ENCODE results near the gene PRLHR.

Gene PRLHR

DNA sequence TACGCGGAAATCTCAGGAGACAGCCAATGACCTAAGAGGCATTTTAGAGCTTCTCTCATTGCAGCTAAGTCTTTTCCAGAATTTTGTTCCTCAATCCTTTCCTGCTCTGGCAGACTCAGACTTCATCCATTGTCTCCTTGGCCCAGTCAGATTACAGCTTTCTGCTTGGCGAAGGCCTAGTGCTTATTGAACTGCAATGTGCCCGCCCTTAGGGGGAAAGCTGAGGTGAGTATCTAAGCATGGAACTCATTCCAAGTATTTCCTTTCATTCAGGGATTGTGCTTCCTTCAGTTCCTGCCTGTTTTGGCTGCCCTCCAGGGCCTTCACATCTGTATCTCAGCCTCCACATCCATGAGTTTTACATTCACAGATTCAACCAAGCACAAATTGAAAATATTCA is 37.5 kb downstream of the PRLHR start:
- no peak for DNase-seq

DNA sequence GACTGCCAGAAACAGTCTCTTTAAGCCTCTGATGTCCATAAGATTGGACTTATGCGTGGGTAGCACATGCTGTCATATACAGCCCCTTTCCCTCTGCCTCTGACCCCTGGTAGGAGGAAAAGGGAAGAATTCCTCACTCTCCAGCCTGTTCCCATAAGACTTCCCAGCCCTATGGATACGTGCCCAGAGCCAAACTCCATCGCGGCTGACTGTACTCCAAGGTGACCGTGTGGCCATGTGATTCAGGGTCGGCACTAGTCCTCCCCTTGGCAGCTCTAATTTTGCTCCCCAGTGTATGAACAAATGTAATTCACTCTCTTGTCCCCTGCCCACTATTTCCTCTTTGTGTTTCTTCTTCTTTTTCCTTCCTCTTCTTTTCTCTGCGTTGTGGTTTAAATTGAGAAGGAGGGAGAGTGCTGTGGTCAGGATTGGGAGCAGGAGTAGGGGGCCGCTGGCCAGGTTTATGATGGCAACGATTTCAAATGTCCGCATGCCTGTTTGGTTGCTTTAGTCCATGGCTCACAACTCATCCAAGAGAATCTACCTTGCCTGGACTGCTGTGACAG is 43.8 kb downstream of the PRLHR start:
- no peak for DNase-seq

GRCh38 chr10:118547282-118547681 is 48.2 kb downstream of the PRLHR start:
- no peak for DNase-seq

GRCh38 chr10:118546479-118546878 is 49.0 kb downstream of the PRLHR start:
- DNase-seq, result no peak

- DNase-seq, result no peak
Observed at GRCh38 chr10:118545381-118545780, 50.1 kb downstream of the PRLHR start.

DNA sequence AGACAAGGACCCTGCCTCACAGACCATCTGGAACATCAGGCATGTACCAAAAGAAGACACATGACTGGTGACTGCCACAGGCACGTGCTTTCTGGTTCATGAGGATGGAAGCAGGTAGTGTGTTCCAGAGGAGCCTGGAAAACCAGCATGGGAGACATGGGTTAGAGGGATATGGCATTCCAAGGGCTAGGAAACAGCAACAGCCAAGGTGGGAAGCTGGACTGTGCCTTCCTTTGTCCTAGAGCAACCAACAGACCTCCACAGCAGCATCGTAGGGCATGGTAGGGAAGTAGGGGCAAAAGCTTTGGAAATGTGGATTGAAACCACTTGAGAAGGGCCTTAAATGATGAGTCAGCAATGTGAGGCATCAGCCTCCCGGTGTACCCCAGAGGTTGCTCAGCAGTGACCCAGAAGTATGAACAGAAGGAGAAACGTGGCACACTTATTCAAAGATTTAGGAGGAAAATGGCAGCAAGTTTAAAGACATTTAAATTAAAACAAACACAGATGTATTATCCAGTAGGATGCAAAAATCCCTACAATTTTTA is 51.0 kb downstream of the PRLHR start:
- no peak for DNase-seq

GRCh38 chr10:118543714-118544400 is 51.6 kb downstream of the PRLHR start:
- DNase-seq, result peak; percentile 23

- DNase-seq, result no peak
Observed at GRCh38 chr10:118542745-118543144, 52.7 kb downstream of the PRLHR start.

DNA sequence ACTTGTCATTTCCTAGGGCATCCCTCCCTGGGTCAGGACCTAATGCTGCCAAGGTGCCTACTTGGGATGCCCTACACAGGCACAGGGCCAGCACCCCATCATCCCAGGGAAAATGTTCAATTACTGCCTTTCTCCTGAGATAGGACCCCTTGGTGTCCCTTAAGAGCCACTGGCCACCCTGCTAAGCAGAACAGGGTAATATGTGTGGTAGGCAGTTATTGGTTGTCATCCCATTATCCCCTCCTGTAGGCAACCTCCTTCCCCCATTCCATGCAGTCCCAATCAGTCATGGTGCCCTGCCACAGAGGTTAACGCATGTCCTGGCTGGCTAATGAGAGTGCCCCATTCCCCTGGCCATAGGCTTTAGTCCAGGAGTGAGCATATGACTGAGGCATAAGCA is 53.2 kb downstream of the PRLHR start:
- DNase-seq, result no peak

DNA sequence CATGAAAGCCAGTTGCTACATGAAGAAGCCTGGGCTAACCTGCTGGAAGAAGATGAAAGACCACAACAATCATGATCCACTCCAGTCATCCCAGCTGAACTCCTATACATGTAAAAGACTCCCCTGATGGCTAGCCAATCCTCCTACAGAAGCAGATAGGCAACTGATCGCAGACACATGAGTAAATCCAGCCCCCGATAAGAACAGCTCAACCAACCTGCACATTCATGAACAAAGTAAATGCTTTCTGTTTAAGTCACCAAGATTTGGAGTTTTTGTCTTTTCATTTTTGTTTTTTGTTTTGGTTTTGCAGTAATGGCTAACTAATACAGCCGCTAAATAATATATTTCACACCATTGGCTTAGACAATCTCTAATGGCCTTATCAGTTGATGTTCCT is 53.7 kb downstream of the PRLHR start:
- no peak for DNase-seq
